ENCODE data around the gene HES2.
"Not testable (repeated sequence)": the region's sequence is repeated elsewhere in the genome, so short reads cannot be mapped to it uniquely, and the experiment has no call there.

The HES2 gene

GRCh38 chr1:6440198-6441126 is 20.7 kb upstream of the HES2 start:
- no peak overlapping the region for H3K4me3 ChIP-seq (ENCODE audit: low read depth, low read length)
- TF ChIP-seq, protein P1, sequence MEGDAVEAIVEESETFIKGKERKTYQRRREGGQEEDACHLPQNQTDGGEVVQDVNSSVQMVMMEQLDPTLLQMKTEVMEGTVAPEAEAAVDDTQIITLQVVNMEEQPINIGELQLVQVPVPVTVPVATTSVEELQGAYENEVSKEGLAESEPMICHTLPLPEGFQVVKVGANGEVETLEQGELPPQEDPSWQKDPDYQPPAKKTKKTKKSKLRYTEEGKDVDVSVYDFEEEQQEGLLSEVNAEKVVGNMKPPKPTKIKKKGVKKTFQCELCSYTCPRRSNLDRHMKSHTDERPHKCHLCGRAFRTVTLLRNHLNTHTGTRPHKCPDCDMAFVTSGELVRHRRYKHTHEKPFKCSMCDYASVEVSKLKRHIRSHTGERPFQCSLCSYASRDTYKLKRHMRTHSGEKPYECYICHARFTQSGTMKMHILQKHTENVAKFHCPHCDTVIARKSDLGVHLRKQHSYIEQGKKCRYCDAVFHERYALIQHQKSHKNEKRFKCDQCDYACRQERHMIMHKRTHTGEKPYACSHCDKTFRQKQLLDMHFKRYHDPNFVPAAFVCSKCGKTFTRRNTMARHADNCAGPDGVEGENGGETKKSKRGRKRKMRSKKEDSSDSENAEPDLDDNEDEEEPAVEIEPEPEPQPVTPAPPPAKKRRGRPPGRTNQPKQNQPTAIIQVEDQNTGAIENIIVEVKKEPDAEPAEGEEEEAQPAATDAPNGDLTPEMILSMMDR (IDR thresholded peaks at IDR 0.05; ENCODE audit: low read depth, low read length, missing control alignments): peak; percentile 32
- in situ Hi-C loops (cut with HindIII; ENCODE audit: low sequenced_read_pairs): no loop called here
- no peak for DNase-seq (ENCODE audit: low read depth)

DNA sequence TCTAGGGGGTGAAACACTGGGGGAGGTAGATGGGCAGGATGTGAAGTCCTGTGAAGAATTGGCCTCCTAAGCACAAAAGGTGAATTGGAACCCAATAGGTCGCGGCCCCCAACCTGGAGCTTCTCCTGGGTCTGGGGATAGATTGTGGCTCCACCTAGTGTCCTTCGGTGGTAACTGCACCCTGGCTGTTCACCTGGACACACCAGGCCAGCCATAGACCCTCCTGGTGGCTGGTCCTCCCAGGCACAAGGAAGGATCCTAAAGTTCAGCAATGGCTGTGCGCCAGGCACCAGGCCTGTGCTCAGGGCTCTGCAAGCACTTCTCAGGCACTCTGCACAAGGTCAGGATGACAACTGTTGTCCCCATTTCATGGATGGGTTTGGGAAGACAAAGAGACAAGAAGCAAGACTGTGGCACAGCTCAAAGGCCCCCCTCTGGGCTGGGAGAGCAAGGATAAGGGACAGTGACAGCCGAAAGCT is 18.4 kb upstream of the HES2 start:
- in situ Hi-C loops (cut with HindIII; ENCODE audit: low sequenced_read_pairs): no loop called here
- no peak overlapping the region for H3K4me3 ChIP-seq (ENCODE audit: low read depth, low read length)
- peak; percentile 20 for DNase-seq (ENCODE audit: low read depth)
- TF ChIP-seq, protein P1 (IDR thresholded peaks at IDR 0.05; ENCODE audit: low read depth, low read length, missing control alignments): peak; percentile 95

DNA sequence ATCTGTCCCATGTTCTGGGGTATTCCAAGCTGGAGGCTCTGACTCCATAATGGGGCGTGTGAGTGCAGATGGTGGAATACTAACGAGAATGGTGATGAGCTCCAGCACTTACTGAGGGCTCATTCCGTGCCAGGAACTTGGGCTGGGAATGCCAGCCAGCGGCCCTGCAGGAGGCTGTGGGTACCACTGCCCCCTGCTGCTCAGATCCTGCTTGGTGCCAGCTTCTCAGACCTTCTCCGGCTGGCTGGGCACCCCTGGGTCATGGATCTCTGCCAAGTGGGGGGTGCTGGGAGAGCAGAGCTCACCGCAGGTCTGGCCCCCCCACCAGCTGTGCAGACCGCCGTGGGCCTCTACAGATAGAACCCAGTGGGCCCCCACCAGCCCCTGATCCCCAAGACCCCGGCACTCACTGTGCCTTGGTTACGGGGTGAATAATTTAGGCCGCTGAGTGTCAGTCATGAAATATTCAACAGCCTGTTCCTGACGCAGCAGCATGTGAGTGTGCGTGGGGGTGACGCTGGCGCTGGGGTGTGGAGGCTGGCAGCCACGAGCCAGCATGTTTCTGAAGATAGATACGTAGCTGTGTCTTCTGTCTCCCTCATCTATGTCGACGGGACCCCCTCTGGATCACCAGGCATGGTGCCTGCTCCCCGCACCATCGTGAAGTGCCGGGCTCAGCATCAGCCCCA is 17.4 kb upstream of the HES2 start:
- H3K4me3 ChIP-seq (ENCODE audit: low read depth, low read length); DNase-seq (ENCODE audit: low read depth); in situ Hi-C loops (cut with HindIII; ENCODE audit: low sequenced_read_pairs): not testable (repeated sequence)

- in situ Hi-C loops (cut with HindIII; ENCODE audit: low sequenced_read_pairs); DNase-seq (ENCODE audit: low read depth); H3K4me3 ChIP-seq (ENCODE audit: low read depth, low read length): not testable (repeated sequence)
Observed at GRCh38 chr1:6436277-6436676, 16.6 kb upstream of the HES2 start.

GRCh38 chr1:6435547-6435946 is 15.8 kb upstream of the HES2 start:
- H3K4me3 ChIP-seq (ENCODE audit: low read depth, low read length): no peak overlapping the region
- DNase-seq (ENCODE audit: low read depth): no peak
- in situ Hi-C loops (cut with HindIII; ENCODE audit: low sequenced_read_pairs): no loop called here
- TF ChIP-seq, protein P1 (IDR thresholded peaks at IDR 0.05; ENCODE audit: low read depth, low read length, missing control alignments): no peak

GRCh38 chr1:6435129-6435528 is 15.4 kb upstream of the HES2 start:
- H3K4me3 ChIP-seq (ENCODE audit: low read depth, low read length): no peak overlapping the region
- DNase-seq (ENCODE audit: low read depth): no peak
- TF ChIP-seq, protein P1 (IDR thresholded peaks at IDR 0.05; ENCODE audit: low read depth, low read length, missing control alignments): no peak
- in situ Hi-C loops (cut with HindIII; ENCODE audit: low sequenced_read_pairs): no loop called here

DNA sequence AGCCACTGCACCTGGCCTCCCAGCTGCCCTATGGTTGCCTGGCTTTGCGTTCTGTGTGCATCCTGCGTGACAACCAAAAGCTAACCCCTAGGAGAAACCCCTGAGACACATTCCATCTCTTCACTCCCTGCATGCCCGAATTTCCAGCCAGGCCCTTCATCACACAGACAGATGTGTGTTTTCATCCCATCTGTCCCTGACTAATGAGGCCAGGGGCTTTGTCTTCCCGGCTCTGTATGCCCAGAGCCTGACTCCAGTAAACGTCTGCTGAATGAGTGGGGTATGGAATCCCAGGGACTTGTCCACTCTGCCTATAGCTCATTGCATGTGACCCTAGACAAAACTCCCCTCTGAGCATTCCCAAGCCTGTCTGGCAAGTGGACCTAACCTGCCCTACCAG is 14.5 kb upstream of the HES2 start:
- TF ChIP-seq, protein P1 (IDR thresholded peaks at IDR 0.05; ENCODE audit: low read depth, low read length, missing control alignments): no peak
- in situ Hi-C loops (cut with HindIII; ENCODE audit: low sequenced_read_pairs): no loop called here
- no peak for DNase-seq (ENCODE audit: low read depth)

GRCh38 chr1:6431645-6432579 is 12.2 kb upstream of the HES2 start:
- in situ Hi-C loops (cut with HindIII; ENCODE audit: low sequenced_read_pairs); DNase-seq (ENCODE audit: low read depth); H3K4me3 ChIP-seq (ENCODE audit: low read depth, low read length): not testable (repeated sequence)

More for the DNA sequence above, 14.5 kb upstream of the HES2 start:
- no peak overlapping the region for H3K4me3 ChIP-seq (ENCODE audit: low read depth, low read length)

DNA sequence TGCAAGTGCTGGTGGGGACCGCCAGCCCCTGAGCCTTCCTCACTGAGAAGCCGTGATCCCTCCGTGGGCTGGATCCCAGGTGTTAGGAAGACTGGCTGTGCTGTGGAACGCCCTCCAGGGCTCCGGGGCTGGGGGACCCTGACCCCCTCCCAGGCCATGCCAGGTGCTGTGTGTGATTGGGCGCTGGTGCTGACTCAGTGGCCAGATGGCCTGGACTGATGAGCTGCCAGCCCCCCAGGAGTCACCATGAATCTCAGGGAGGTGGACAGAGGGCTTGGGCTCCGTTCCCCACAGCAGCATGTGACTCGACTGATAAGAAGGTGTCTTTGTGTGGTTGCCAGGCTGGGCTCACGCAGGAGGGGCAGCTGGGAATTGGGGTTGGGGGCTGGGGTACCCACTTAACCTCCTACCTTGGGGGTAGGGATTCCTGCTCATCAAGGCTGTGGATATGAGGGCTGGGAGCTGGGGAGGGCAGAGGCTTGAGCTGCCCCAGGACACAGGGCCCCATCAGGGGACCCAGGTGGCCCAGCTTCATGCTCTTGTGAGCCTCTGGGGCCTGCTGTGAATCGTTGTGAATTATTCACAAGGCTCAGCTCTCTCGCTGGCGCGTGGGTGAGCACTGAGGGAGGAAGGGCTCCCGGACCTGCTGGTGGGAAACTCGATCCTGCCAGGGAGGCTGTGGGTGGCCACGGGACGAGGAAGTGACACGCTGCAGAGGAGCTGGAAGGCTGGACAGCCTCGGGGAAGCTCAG is 10.1 kb upstream of the HES2 start:
- in situ Hi-C loops (cut with HindIII; ENCODE audit: low sequenced_read_pairs); H3K4me3 ChIP-seq (ENCODE audit: low read depth, low read length); DNase-seq (ENCODE audit: low read depth): not testable (repeated sequence)

- in situ Hi-C loops (cut with HindIII; ENCODE audit: low sequenced_read_pairs); H3K4me3 ChIP-seq (ENCODE audit: low read depth, low read length); DNase-seq (ENCODE audit: low read depth): not testable (repeated sequence)
Observed at GRCh38 chr1:6428453-6428852, 8.7 kb upstream of the HES2 start.
